Neuronal stem cell (in vitro differentiated cells): ENCODE data around the gene BAIAP2.

ENCODE experiments used
- DNase-seq: peaks from one replicate; pipeline ENCODE4 v3.0.0-alpha.2; 2013; ENCODE audit warnings: low spot score
- H2AFZ ChIP-seq: one replicate; pipeline ENCODE4 v1.6.1; 2013; ENCODE audit warnings: mild to moderate bottlenecking, low read length, inconsistent platforms
- H2AK5ac ChIP-seq: 2 replicates; pipeline ENCODE4 v1.6.1; 2013; ENCODE audit warnings: low read depth, mild to moderate bottlenecking, inconsistent platforms, low read length, moderate library complexity, mixed read lengths
- H2BK120ac ChIP-seq: 2 replicates; pipeline ENCODE4 v1.6.1; 2013; ENCODE audit warnings: low read depth, mild to moderate bottlenecking, inconsistent platforms, low read length, moderate library complexity, mixed read lengths
- H2BK12ac ChIP-seq: one replicate; pipeline ENCODE4 v1.6.1; 2013; ENCODE audit warnings: low read length, inconsistent platforms
- H2BK15ac ChIP-seq: 2 replicates; pipeline ENCODE4 v1.6.1; 2013; ENCODE audit warnings: mild to moderate bottlenecking, low read length, inconsistent platforms, mixed read lengths
- H2BK5ac ChIP-seq: one replicate; pipeline ENCODE4 v1.6.1; 2013; ENCODE audit warnings: inconsistent platforms, mild to moderate bottlenecking, low read length, moderate library complexity
- H3K14ac ChIP-seq: one replicate; pipeline ENCODE4 v1.6.1; 2013; ENCODE audit warnings: low read length, inconsistent platforms
- H3K18ac ChIP-seq: 2 replicates; pipeline ENCODE4 v1.6.1; 2013; ENCODE audit warnings: low read length, inconsistent platforms
- H3K23ac ChIP-seq: 2 replicates; pipeline ENCODE4 v1.6.1; 2013; ENCODE audit warnings: low read depth, mild to moderate bottlenecking, mixed read lengths, low read length, inconsistent platforms; ENCODE audit not compliant: poor library complexity
- H3K27ac ChIP-seq: replicated peaks from 3 replicates; pipeline ENCODE4 v1.5.1; 2013; ENCODE audit warnings: low read length, inconsistent platforms
- H3K27me3 ChIP-seq, 3 experiments: 2 replicates each; pipeline ENCODE4 v1.6.1; 2013; ENCODE audit warnings: low read length in 3 of 3, mild to moderate bottlenecking in 2 of 3, inconsistent platforms in 1 of 3, low read depth in 1 of 3, mixed read lengths in 1 of 3, moderate library complexity in 1 of 3; ENCODE audit not compliant: control insufficient read depth in 3 of 3, insufficient read depth in 3 of 3
- H3K36me3 ChIP-seq, 2 donors: replicated peaks in 1 of 2; 2 replicates each; pipeline ENCODE4 v1.6.1; 2013; ENCODE audit warnings: low read length in 2 of 2; ENCODE audit not compliant: control insufficient read depth in 2 of 2, insufficient read depth in 2 of 2
- H3K4ac ChIP-seq: 2 replicates; pipeline ENCODE4 v1.6.1; 2013; ENCODE audit warnings: inconsistent platforms, mild to moderate bottlenecking, low read length, moderate library complexity
- H3K4me1 ChIP-seq, 2 donors: 1 replicate in 1 of 2; 2 replicates in 1 of 2; pipeline ENCODE4 v1.6.1; 2013; ENCODE audit warnings: low read length in 2 of 2, low read depth in 1 of 2; ENCODE audit not compliant: control insufficient read depth in 2 of 2, insufficient read depth in 1 of 2
- H3K4me2 ChIP-seq: one replicate; pipeline ENCODE4 v1.6.1; 2013; ENCODE audit warnings: mild to moderate bottlenecking, low read length, inconsistent platforms; ENCODE audit not compliant: insufficient read depth, poor library complexity, severe bottlenecking
- H3K4me3 ChIP-seq, 2 donors: 2 replicates each; pipeline ENCODE4 v1.5.1; 2013; ENCODE audit warnings: low read length in 2 of 2, mild to moderate bottlenecking in 2 of 2, inconsistent platforms in 1 of 2, moderate library complexity in 1 of 2
- H3K79me1 ChIP-seq: one replicate; pipeline ENCODE4 v1.6.1; 2013; ENCODE audit warnings: low read depth, mild to moderate bottlenecking, inconsistent platforms, low read length, moderate library complexity
- H3K9ac ChIP-seq: one replicate; pipeline ENCODE4 v1.6.1; 2013; ENCODE audit warnings: mild to moderate bottlenecking, low read depth, low read length, inconsistent platforms; ENCODE audit not compliant: poor library complexity
- H3K9me3 ChIP-seq, 2 donors: replicated peaks in 1 of 2; 2 replicates each; pipeline versions ENCODE3 to v1.6.1; 2013; ENCODE audit warnings: low read length in 2 of 2, mild to moderate bottlenecking in 2 of 2, inconsistent platforms in 1 of 2, low read depth in 1 of 2, mixed read lengths in 1 of 2, moderate library complexity in 1 of 2; ENCODE audit not compliant: control insufficient read depth in 2 of 2, insufficient read depth in 1 of 2
- H4K8ac ChIP-seq: one replicate; pipeline ENCODE4 v1.6.1; 2013; ENCODE audit warnings: low read depth, mild to moderate bottlenecking, inconsistent platforms, low read length, moderate library complexity
- H4K91ac ChIP-seq: one replicate; pipeline ENCODE4 v1.6.1; 2013; ENCODE audit warnings: low read length, low read depth, mild to moderate bottlenecking, inconsistent platforms; ENCODE audit not compliant: poor library complexity
- WGBS, 2 donors: extraction: QIAGEN DNeasy Blood & Tissue Kit; methylation state at CpG; one replicate each; pipeline ENCODE4 v1.1.7; 2013; ENCODE audit warnings: missing lambda C conversion rate in 2 of 2, mixed read lengths in 1 of 2; ENCODE audit not compliant: insufficient read length in 2 of 2, insufficient replicate concordance in 1 of 2; ENCODE audit errors: extremely low coverage in 2 of 2; 5-methylcytosine and 5-hydroxymethylcytosine counted together

The BAIAP2 gene

GRCh38 chr17:81091774-81092517, 57.0 kb downstream of the BAIAP2 start:
- Histone ChIP-seq H3K27me3 (no peaks in the 10 kb centered on the region), H3K36me3 (peaks cover 11 to 28% of the 10 kb centered on the region in 2 donors), H3K23ac (peak overlapping the region; percentile 86), H3K4me2 (no peak overlapping the region), H3K79me1 (peaks cover 3% of the 10 kb centered on the region), H3K4me3 (no peak overlapping the region), H2BK15ac (peak overlapping the region; percentile 92), H3K4ac (peak overlapping the region; percentile 86), H3K27ac (peak overlapping the region; percentile 54), H2AK5ac (peak overlapping the region; percentile 70), H3K9me3 (no peaks in the 10 kb centered on the region), H3K14ac (peak overlapping the region; percentile 47), H4K8ac (peak overlapping the region; percentile 54), H2BK12ac (peak overlapping the region; percentile 95), H3K9ac (peak overlapping the region; percentile 74), H4K91ac (peak overlapping the region; percentile 18), H3K4me1 (peaks cover 39 to 52% of the 10 kb centered on the region in 2 donors), H2BK120ac (peak overlapping the region; percentile 96), H2AFZ (no peak overlapping the region), H3K18ac (peak overlapping the region; percentile 91), H2BK5ac (peak overlapping the region; percentile 77)
- no CpG with 5 or more reads among the region's 23 CpGs for WGBS, 2 donors
- no peak for DNase-seq

DNA sequence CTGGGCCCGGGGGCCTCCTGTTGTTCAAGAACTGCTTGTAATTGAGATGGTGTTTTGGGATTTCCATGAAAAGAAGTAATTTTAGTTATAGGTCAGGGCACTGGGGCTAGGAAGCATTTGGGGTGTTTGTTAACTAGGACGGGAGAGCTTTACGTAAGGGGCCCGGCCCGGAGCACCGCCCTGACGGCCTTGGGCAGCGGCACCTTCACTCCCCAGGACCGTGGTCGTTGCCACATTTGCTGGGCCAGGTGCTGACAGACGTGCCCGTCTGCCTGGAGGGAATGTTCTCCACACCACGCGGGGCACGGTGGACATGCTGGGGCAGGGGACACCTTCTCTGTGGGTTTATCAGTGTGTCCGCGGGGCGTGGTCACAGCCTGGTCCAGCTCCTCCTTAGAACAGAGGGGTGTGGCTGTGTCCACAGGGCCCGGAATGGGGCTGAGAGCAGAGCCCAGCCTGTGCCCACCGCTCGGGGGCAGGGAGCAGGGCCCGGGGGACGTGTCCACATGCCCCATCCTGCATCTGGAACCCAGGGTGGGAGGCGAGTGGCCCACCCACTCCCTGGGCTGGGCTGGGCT, 57.7 kb downstream of the BAIAP2 start:
- Histone ChIP-seq H3K18ac (peak overlapping the region; percentile 91), H2BK5ac (peak overlapping the region; percentile 77), H3K4ac (peak overlapping the region; percentile 90), H2AFZ (no peak overlapping the region), H4K8ac (no peak overlapping the region), H3K4me2 (no peak overlapping the region), H2BK12ac (peak overlapping the region; percentile 95), H3K9me3 (no peaks in the 10 kb centered on the region), H3K36me3 (peaks cover 10 to 21% of the 10 kb centered on the region in 2 donors), H3K27ac (no peak overlapping the region), H2AK5ac (peak overlapping the region; percentile 70), H3K9ac (no peak overlapping the region), H3K79me1 (peaks cover 3% of the 10 kb centered on the region), H2BK120ac (peak overlapping the region; percentile 96), H3K4me1 (peaks cover 45 to 56% of the 10 kb centered on the region in 2 donors), H2BK15ac (peak overlapping the region; percentile 92), H4K91ac (no peak overlapping the region), H3K4me3 (no peak overlapping the region), H3K27me3 (no peaks in the 10 kb centered on the region), H3K23ac (peak overlapping the region; percentile 92), H3K14ac (no peak overlapping the region)
- WGBS, 2 donors, result no CpG with 5 or more reads among the region's 24 CpGs
- DNase-seq, result no peak

- no peak overlapping the region for H4K8ac ChIP-seq
- peak overlapping the region; percentile 93 for H3K27ac ChIP-seq
- peak overlapping the region; percentile 93 for H2BK12ac ChIP-seq
- peak overlapping the region; percentile 82 for H3K18ac ChIP-seq
- H2AFZ ChIP-seq, result no peak overlapping the region
- H2BK120ac ChIP-seq, result peak overlapping the region; percentile 12
- peak overlapping the region; percentile 70 for H2AK5ac ChIP-seq
- H3K14ac ChIP-seq, result peak overlapping the region; percentile 95
- H3K4me1 ChIP-seq, result peaks cover 50 to 61% of the 10 kb centered on the region in 2 donors
- peak overlapping the region; percentile 96 for H4K91ac ChIP-seq
- WGBS, 2 donors, result no CpG with 5 or more reads among the region's 21 CpGs
- DNase-seq, result no peak
- H3K9me3 ChIP-seq, result no peaks in the 10 kb centered on the region
- H2BK15ac ChIP-seq, result peak overlapping the region; percentile 92
- H3K36me3 ChIP-seq, result peaks cover 2 to 9% of the 10 kb centered on the region in 2 donors
- no peak overlapping the region for H3K4me2 ChIP-seq
- H2BK5ac ChIP-seq, result peak overlapping the region; percentile 95
- no peak overlapping the region for H3K4me3 ChIP-seq
- H3K27me3 ChIP-seq, result no peaks in the 10 kb centered on the region
- H3K4ac ChIP-seq, result peak overlapping the region; percentile 2
- H3K79me1 ChIP-seq, result peaks cover 2% of the 10 kb centered on the region
- peak overlapping the region; percentile 25 for H3K9ac ChIP-seq
- H3K23ac ChIP-seq, result peak overlapping the region; percentile 1
These were observed 58.9 kb downstream of the BAIAP2 start for GRCh38 chr17:81093619-81094508.
